Mucosa of descending colon (tissue), 3 donors: ENCODE data around the gene TFIP11. TPM values are rescaled to one million over a fixed set of nuclear protein-coding genes. Genes with fewer than 3 reads are reported as not detected.

Experiments
- microRNA-seq: library from miRNA; unstranded; fragments of <30 nt; microRNA quantifications from one replicate; pipeline ENCODE4, GENCODE V29; 2019
- total RNA-seq, 3 donors: library from RNA; stranded (reverse); fragmentation: NEBNext Ultra II Directional in 2 of 3; extraction: Animal tissue kit (Norgen Biotek cat#: 25700) in 2 of 3; gene quantifications; one replicate each; pipeline versions ENCODE4 v1.2.1 to v1.2.4, GENCODE V29; 2021 to 2023
- donor health status: DM: no; HTN: no; CAD: no; lungs with moderate emphysema.
- donor health status: DM: no; HTN: no; CAD: no.
- donor health status: DM: no; HTN: yes; CAD: no.

The TFIP11 gene
- total RNA-seq, 3 donors from 2014 or later: 26.2 to 39.1 (median 34.6) TPM

Small RNAs within 50 kb of the gene (microRNA-seq; reads per million reads assigned to microRNA genes)
- 1.6 reads per million for gene MIR548J

Other genes starting within 250 kb of the TFIP11 start
- gene ASPHD2, start 83.2 kb downstream of the TFIP11 start, total RNA-seq: 1 to 10 TPM; 2.7 to 3.7 (median 3.5) TPM
- gene HPS4, start 28.7 kb downstream of the TFIP11 start, total RNA-seq: 10 to 100 TPM; 28.6 to 29.2 (median 28.9) TPM
- gene SRRD, start 28.6 kb downstream of the TFIP11 start, total RNA-seq: 10 to 100 TPM; 11.1 to 19.1 (median 11.2) TPM
- gene TPST2, start 77.7 kb upstream of the TFIP11 start, total RNA-seq: 10 to 100 TPM in 2 of 3 donors, 1 to 10 TPM in 1; 9.2 to 13.9 (median 11.7) TPM
- gene CRYBB1, start 105.6 kb upstream of the TFIP11 start, total RNA-seq: 1 to 10 TPM in 1 of 3 donors, not detected in 2; 1.0 TPM
- not detected for gene CRYBA4, start 109.5 kb upstream of the TFIP11 start, total RNA-seq
- gene MIAT, start 145.1 kb upstream of the TFIP11 start, total RNA-seq: 1 to 10 TPM; 3.3 to 7.1 (median 3.5) TPM